Measurements from ENCODE around the gene LYRM4. TPM values are rescaled to one million over a fixed set of nuclear protein-coding genes. Genes with fewer than 3 reads are reported as not detected.

LYRM4 gene
- total RNA-seq, 1 donor from 2014 or later = 30.3 TPM

DNA sequence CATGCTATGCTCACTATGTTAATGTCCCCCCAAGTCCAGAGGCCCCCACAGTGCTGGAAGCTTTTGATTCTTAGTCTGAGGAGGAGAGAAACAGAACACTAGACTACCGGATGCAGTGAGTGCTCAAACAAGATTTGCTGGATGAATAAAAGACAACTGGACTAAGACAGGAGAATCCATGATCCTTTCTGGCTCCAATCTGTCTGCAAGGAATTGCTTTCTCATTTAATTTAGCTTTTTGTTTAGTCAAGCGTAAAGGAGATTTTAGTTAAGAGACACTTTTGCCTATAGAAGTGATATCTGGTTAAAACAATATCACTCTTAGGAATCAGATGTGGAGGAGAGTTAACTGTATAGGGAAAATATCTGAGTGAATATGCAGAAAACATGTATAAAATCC, 13.5 kb downstream of the LYRM4 start:
- intact Hi-C loops (cut with micrococcal nuclease) = no loop called here

DNA sequence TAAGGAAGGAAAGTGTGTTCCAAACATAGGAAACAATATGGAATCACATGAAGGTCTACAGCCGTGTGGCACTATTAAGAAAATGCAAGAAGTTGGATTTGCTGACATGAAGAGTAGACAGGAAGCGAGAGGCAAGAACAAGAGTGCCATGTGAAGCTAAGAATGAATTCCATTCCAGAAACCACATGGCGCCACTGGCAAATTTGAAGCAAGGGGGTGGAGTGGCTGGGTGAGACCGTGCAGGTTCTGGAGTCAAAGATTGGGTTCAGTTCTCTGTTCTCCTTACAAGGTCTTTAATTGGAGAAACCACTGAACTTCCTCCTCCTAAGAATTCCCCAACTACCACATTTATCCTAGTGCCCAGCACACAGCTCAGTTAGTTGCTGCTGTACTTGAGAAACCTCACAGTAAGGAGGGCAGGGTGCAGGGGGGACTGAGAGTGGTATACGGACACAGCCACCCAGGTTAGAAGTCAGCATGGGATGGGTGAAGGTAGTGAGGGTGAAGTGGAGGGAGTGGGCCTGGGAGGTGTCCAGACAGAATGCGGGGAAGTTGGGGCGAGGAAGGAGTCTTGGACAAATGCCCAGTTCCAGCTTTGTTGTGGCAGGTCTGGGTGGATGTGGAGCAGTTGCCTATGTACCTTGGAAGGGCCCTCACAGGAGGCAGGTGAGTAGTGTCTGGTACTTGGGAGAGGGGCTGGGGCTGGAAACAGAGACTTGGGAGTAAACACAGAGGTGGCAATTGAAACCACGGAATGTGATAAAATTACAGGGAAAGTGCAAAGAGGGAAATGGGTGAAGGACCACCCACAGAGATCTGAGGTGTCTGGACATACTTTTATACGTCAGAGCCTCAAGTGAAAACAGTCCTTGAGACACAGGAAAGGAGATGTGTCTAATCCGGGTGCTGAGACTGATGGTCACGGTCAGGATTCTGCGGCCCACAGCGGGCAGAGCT, 14.3 kb downstream of the LYRM4 start:
- intact Hi-C loops (cut with micrococcal nuclease) = no loop called here

DNA sequence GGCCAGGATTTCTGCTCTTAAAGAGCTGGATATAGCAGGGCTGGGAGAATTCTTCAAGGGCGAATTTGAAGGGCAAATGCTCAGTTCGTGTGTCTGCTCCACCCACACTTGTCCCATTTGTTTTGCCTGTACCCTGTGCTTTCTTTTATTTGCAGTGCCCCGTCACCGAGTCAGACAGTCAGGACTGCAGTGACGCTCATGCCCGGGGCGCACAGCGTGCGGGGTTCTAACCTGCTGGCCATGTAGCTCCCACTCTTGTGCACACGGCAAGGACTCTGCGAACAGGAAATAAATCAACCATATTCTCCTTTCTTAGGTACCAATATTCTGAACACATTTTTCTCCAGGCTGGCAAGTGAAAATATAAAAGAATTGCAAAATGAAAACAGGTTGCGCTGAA, 17.7 kb downstream of the LYRM4 start:
- intact Hi-C loops (cut with micrococcal nuclease) = no loop called here

DNA sequence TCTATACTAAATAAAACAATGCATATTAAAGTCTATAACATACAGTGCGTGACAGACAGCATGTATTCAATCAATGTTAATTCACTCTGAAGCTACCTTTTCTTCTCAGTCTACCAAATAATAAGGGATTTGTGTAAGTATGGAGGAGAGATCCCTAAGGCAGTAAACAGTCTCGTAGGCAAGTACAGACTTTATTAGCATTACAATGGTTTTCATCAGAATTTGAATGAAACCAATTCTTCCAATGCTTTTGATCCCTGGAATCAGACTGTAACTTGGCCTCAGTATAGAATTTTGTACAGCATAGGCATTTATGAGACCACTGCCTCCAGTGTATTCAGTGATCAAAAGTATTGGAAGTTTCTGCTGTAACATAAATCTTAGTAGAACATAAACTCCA, 19.5 kb downstream of the LYRM4 start:
- intact Hi-C loops (cut with micrococcal nuclease) = no loop called here

DNA sequence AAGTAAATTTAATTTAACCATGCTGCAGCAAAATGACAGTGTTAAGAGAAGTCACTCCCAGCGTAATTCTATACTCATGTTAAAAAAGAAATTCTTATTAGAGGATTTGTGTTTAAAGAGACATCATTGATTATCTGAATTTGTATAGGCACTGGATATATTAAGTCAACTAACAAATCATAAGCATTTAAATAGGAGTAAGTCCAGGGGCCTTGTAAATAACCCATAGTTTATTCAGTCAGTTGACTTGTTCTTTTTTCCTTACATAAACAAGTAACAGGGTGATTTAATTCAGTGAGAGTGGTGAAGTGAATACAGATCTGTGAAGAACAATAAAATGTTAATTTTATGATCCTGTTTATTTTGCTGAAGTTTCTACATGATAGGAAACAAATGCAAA, 22.4 kb downstream of the LYRM4 start:
- intact Hi-C loops (cut with micrococcal nuclease) = no loop called here

DNA sequence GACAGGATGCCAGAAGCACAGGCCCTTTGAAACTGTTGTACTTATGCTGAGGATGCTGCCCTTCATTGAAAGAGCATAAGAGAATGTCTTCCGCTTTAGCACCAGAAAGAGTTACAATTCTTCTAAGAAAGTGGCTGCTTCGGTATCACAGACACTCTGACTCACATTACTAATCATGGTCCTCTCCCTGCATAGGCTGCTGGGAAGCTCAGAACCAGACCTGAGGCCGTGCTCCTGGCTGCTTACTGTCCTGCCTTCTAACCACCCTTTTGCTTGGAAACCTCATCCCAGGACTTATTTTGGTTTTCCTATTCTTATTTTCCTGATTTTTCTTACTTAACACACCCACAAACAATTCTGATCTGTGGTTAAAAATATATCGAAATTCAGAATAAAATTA, 22.9 kb downstream of the LYRM4 start:
- intact Hi-C loops (cut with micrococcal nuclease) = no loop called here

DNA sequence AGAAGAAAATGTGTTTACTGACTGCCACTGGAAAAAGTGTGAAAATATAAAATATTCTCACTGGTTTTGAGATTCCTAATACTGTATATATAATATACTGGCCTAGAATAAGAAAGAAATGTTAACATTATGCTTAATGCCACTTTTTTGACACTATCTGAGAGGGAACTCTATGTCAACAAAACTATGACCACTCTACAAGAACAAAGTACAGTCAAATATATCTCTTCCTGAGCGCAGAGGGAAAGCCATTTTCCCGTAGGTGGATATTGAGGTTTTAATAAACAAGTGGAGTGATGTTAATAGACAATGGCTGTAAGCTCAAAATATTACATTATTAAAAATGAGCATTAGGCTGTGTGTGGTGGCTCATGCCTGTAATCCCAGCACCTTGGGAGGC, 24.9 kb downstream of the LYRM4 start:
- intact Hi-C loops (cut with micrococcal nuclease) = no loop called here

DNA sequence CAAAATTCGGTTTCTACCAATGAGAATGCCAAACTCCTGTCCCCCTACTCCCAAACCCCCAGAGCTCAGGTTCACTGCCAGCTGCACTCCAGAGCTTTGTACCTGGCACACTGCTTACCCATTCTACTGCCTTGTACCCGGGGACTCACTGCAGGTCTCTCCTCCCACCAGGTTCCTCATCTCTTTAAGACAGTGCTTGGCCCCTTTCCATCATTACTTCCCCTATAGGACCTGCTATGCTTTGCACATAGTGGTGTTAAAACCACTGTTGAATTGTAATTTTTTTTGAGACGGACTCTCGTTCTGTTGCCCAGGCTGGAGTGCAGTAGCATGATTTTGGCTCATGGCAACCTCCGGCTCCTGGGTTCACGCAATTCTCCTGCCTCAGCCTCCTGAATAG, 25.9 kb downstream of the LYRM4 start:
- intact Hi-C loops (cut with micrococcal nuclease) = no loop called here

DNA sequence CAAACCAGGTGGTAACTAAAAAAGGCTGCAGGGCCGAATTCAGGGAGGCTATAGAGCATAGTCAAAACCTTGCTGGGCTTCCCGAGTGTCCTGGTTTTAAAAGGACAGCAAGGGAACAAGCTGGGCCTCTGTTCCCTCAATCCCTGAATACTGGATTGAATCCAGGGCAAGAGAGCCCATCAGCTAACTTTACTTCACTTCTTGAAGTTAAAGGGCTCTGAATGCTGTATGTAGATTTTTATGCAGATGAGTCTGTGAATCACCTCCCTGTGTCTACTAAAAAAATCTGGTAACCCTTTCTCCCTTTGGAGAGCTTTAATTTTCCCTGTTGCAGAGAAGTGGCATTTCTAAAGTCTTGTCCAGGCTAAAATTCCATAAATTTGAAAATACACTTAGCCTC, 29.5 kb downstream of the LYRM4 start:
- intact Hi-C loops (cut with micrococcal nuclease) = no loop called here

DNA sequence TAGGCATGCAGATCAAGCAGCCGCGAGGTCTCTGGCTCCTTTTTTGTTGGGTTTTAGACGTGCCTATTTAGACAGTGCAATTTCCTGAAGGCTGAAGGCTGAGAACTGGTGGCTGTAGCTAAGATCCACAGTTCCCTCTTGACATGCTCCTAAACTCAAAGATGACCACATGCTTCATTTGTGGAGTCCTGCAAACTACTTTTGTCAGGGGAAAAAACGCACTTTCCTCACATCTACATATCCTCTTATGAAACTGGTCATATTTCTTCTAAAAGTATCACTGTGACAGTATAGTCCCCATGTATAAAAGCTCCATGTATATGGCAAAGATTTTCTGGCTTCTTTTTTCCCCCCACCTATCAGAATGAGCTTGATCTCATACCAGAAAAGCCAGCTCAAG, 30.7 kb downstream of the LYRM4 start:
- intact Hi-C loops (cut with micrococcal nuclease) = no loop called here

DNA sequence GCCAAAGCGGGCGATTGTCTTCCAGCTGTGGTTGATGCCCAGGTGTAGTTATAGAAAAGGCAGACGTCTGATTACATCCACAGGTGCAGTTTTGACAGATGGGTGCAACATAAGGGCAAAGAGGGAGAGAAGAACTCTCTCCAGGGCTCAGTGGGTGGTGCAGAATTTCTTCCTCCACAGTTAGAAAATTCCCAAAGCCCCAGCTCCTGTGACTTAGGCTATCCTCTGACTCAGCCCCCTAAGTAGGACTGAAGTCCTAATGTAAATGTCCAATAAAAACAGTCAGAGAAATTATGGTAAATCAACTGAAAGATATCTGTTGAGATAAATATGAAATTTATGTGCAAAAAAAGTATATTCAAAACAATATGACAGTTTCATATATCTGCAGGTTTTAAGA, 31.4 kb downstream of the LYRM4 start:
- intact Hi-C loops (cut with micrococcal nuclease) = no loop called here

DNA sequence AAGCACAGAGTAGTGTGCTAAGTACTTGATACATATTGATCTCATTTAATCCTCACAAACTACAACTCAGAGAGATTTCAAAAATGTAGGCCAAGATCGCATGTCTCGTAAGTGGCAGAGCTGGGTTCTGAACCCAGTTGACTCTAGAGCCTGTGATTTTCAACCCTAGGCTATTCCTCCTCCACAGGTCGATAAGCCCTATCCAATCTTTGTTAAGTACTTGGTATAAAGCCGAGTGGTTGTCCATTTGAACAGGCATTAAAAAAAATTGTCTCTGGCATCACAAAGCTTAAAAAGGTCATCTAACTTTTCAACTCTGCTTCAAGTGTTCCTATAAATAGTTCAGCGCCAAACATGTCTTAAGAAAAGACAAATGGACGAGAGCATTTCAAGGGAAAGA, 37.4 kb downstream of the LYRM4 start:
- intact Hi-C loops (cut with micrococcal nuclease) = no loop called here

DNA sequence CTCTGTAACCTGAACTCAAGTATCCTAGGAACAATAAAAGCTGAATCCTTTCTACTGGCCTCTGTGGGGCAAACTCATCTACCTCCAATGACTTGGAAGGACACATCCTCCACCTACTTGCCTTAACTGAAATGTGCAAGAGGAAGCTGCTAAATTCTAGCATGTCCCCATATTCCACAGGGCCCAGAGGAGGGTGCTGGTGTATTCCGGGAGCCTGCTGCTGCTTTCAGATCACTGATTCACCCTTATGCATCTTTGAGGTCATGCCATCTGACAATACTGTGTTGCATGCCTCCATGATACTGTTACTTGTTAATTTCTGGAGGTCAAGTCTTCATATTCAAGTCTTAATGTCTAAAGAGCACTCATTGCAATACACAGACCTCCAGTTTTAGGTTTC, 40.3 kb downstream of the LYRM4 start:
- intact Hi-C loops (cut with micrococcal nuclease) = no loop called here

DNA sequence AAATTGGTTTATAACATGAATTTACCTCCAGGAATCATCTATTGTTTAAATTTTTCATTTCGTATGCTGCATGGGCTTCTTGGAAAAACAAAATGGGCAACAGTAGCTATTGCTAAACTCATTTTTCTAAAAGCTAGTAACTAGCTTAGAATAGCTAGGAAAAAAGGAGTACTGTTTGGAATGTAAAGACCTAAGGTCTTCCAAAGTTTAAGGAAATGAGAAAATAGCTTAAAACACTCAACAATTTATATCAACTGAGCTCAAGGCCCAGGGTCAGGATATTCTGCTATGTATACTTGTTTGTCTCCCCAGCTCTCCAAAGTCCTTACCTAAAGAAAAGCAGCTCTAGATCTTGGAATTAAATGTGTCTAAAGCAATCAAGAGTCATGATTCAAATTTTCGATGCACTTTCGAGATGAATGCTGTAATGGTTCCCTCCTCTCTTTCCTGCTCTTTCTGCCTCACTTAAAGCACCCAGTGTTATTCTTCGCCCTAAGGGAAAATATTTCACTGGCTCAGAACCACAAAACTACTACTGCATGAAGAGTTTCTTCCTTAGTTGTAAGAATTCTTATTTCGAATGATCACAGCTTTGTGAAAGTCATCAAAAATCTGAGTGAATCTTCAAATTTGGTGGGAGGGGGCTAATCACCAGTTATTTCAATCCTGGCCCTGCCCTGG, 41.6 kb downstream of the LYRM4 start:
- intact Hi-C loops (cut with micrococcal nuclease) = no loop called here

DNA sequence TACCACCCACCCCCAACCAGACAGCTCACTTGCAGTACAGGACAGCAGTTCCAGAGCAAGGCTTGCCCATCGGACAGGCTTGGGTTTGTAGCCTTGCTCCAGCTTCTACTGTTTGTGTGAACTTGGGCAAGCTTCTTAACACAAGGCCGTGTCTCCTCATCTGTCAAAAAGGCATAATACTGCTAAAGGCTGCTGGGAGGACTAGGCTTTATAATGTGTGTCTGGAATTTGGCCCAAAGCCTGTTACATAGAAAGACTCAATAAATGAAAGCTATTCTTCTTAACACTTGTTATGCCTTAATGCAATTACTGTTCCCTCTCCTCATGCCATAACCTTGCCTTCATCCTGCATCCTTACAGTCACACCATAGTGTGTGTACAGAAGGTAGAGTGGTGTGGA, 43.4 kb downstream of the LYRM4 start:
- intact Hi-C loops (cut with micrococcal nuclease) = no loop called here

DNA sequence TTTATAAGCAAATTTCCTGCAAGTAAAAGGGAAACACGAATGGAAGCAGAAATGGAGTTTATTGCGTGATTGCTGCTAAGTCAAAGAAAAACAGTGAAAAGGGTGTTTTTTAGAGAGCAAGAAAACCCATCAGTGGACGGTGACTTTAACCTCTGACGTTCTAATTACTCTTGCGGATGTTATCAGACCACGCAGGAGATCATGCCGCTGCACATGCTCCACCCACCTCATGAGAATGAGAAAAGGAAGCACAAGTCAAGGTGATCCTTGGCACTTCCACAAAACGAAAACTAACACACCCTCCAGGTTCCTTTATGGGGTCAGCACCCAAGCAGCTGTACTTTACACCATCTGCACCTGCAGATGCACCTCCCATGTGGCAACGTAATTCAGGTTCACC, 45.0 kb downstream of the LYRM4 start:
- intact Hi-C loops (cut with micrococcal nuclease) = no loop called here

DNA sequence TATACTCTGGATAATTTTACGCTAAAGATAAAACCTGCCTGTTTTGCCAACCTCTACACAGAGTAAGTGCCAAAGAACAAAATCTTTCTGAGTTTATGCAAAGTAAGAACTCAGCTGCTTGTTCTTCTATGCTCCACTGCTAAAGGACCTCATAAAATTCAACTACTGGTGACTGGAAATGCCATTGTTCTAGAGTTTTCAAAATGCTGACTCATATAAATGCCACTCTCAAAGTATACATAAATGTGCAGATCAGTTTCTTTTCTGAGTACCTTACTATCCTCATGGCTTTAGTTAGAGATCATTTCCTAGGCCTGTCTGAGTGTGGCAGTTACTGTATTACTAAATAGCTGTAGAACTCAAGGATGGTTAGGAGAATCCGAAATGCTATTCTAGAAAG, 45.6 kb downstream of the LYRM4 start:
- intact Hi-C loops (cut with micrococcal nuclease) = no loop called here

DNA sequence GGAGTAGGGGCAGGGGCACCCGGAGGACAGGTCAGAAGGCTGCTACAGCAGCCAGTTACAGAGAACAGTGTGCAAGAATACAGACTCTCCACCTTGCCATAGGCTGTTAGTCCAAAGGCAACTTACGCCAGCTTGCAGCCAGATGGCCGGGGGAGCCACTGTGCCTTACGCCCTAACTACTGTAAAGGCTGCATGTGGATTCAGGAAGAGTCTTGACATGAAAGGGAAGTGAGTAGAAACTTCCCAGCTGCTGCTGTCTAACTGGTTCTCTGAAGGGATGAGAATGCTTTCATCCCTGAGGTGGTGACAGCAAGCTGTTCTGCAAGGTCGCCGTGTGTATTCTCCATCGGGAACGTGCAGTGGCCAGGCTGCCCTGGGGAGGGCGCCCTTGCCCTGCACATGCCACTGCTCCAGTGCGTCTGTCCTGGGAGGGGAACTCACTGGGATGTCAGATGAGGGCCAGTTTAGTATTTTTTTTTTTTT, 46.1 kb downstream of the LYRM4 start:
- intact Hi-C loops (cut with micrococcal nuclease) = no loop called here

DNA sequence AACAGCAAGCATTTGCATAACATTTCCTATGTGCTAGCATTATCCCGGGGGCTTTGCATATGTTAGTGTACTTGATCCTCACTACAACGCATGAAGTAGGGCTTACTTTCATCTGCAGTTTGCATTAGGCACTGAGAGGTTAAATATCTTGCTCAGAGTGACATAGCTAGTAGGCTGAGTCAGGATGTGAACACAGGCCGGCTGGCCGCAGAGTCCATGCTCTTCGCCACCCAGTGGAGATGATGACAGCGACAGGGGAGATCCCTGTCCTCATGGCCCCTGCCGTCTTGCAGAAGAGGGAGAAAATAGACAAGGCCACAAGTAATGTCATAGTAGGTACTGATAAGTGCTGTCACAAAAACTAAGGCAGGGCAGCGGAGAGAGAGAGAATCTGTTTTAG, 46.9 kb downstream of the LYRM4 start:
- intact Hi-C loops (cut with micrococcal nuclease) = no loop called here

DNA sequence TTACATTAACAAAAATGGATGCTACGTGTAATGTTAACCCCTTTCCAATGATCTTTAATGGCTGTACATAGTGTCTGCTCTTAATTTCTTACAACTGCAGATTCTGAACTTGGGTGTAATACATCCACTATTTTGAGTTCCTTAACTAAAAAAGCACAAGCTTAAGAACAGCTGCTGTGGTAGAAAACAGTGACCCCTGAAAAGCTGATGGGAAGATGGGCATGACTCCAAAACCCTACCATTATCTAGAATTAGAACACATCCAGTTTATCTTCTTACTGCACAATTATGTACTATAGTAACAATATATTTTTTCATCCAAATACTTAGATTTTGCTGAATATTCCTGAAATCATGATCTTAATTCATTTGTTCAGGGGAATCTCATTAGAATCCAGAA, 49.3 kb downstream of the LYRM4 start:
- intact Hi-C loops (cut with micrococcal nuclease) = no loop called here

DNA sequence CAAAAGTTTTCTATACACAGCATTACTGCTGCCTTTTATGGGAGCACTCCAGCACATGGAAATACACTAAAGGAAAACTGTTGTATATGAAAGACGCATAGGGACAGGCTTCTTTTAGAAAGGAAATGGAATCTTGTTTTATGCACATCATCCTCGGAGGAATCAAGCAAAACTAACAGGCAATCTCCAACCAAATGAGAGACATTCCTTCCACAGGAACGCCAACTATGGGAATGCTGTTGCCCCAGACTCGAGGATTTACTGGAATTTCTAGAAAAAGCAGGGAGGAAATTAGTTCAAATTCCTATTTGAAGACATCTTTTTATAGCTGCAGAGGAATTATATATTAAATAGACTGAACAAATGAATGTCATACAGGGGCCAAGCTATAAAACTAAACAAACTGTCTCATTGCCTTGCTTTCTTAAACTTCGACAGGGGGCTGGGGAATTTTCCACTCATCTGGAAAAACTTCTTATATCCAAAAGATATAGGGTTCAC, 52.2 kb downstream of the LYRM4 start:
- intact Hi-C loops (cut with micrococcal nuclease) = no loop called here

DNA sequence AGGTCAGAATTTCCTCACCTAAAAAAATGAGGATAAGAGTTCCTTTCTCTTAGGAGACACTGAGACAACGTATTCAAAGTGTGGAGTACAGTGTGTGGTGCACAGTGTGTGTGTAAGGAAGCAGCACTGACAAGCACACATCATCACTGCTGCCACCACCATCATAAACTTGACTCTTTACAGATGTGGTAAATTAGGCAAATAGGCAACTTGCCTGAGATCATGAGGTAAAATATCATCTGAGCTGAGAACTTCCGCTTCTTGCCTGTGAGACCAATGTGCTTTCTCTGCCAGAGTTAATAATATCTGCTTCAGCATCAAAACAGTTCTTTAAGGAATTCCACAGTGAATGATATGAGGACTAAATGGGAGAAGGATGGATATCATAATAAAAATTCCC, 52.7 kb downstream of the LYRM4 start:
- intact Hi-C loops (cut with micrococcal nuclease) = no loop called here
